Neural progenitor cell (in vitro differentiated cells): ENCODE data around the gene SPNS3.

Source experiments
- EZH2 ChIP-seq: fragments of 200-600 bp; sonication (generic); IDR thresholded peaks from 2 replicates; pipeline ENCODE4 v1.6.1; 2017; ENCODE audit warnings: antibody characterized with exemption, mild to moderate bottlenecking, moderate library complexity
- TF ChIP-seq, protein P1 (sequence below): fragments of 200-600 bp; sonication (generic); IDR thresholded peaks from 2 replicates; pipeline ENCODE4 v1.5.1; 2017; ENCODE audit warnings: antibody characterized with exemption, mild to moderate bottlenecking

DNA sequence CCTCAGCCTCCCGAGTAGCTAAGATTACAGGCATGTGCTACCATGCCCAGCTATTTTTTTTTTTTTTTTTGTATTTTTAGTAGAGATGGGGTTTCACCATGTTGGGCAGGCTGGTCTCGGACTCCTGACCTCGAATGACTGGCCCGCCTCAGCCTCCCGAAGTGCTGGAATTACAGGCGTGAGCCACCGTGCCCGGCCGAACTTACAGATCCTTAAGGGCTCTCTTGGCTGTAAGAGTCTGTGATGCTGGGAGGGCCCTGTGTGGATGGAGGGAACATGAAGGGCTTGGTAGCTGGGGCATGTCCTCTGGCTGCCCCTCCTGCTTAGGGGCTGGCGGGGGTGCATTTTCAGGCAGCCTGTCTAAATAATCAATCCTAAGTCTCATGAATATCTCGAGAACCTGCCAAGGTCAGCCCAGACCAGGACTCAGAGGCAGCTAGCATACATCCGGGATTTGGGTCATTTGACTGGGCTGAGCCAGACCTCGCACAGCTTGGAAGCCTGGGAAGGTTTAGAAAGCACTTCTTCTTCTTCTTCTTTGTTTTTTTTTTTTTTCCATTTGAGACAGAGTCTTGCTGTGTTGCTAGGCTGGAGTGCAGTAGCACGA, 17.1 kb downstream of the SPNS3 start:
- TF ChIP-seq, protein P1, sequence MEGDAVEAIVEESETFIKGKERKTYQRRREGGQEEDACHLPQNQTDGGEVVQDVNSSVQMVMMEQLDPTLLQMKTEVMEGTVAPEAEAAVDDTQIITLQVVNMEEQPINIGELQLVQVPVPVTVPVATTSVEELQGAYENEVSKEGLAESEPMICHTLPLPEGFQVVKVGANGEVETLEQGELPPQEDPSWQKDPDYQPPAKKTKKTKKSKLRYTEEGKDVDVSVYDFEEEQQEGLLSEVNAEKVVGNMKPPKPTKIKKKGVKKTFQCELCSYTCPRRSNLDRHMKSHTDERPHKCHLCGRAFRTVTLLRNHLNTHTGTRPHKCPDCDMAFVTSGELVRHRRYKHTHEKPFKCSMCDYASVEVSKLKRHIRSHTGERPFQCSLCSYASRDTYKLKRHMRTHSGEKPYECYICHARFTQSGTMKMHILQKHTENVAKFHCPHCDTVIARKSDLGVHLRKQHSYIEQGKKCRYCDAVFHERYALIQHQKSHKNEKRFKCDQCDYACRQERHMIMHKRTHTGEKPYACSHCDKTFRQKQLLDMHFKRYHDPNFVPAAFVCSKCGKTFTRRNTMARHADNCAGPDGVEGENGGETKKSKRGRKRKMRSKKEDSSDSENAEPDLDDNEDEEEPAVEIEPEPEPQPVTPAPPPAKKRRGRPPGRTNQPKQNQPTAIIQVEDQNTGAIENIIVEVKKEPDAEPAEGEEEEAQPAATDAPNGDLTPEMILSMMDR = no peak
- no peak for TF ChIP-seq EZH2
